OCI-LY7 (cell line): Measurements from ENCODE around the gene SNTB2. TPM values are rescaled to one million over a fixed set of nuclear protein-coding genes. Genes with fewer than 3 reads are reported as not detected.

Experiments
- BruUV-seq: library from RNA; stranded (reverse); fragments of 400-500 nt; replicated peaks from 2 replicates; lab custom pipeline; 2021; lab: Mats Ljungman, UMichigan
- CTCF ChIA-PET: fragments of 300-600 bp; sonication (Branson Sonifier 250); formaldehyde crosslinking; loops from one replicate; lab custom pipeline; 2022; ENCODE audit warnings: antibody characterized with exemption; ENCODE audit not compliant: unreplicated experiment; lab: Charles Lee
- POLR2A ChIA-PET: fragments of 300-600 bp; sonication (Branson Sonifier 250); formaldehyde crosslinking; loops from one replicate; lab custom pipeline; 2022; ENCODE audit warnings: antibody characterized with exemption; lab: Charles Lee
- DNase-seq: peaks from one replicate; pipeline ENCODE4 v3.0.0-alpha.2; 2015; ENCODE audit warnings: low spot score
- H2AFZ ChIP-seq: fragments of 200-600 bp; sonication (generic), shearing (Covaris generic); 2 replicates; pipeline ENCODE4 v1.6.1; 2014; ENCODE audit warnings: mild to moderate bottlenecking, antibody characterized with exemption, low read length, moderate library complexity
- H3K27ac ChIP-seq: fragments of 200-600 bp; sonication (generic); 2 replicates; pipeline ENCODE4 v1.5.1; 2014; ENCODE audit warnings: mixed run types, low read depth, mild to moderate bottlenecking, moderate library complexity, low read length, inconsistent platforms; ENCODE audit not compliant: poor library complexity, severe bottlenecking
- H3K36me3 ChIP-seq: fragments of 200-600 bp; sonication (generic); 2 replicates; pipeline ENCODE4 v1.6.1; 2014; ENCODE audit warnings: mild to moderate bottlenecking, antibody characterized with exemption, low read length, moderate library complexity, mixed read lengths; ENCODE audit not compliant: insufficient read depth
- H3K4me1 ChIP-seq: fragments of 200-600 bp; sonication (generic); 2 replicates; pipeline ENCODE4 v1.5.1; 2014; ENCODE audit warnings: mild to moderate bottlenecking, low read length; ENCODE audit not compliant: insufficient read depth, poor library complexity, severe bottlenecking
- H3K4me2 ChIP-seq: fragments of 200-600 bp; sonication (generic); 2 replicates; pipeline ENCODE4 v1.6.1; 2014; ENCODE audit warnings: mild to moderate bottlenecking, low read length
- H3K4me3 ChIP-seq: fragments of 200-600 bp; sonication (generic); 2 replicates; pipeline ENCODE4 v1.5.1; 2014; ENCODE audit warnings: mild to moderate bottlenecking, low read depth, low read length; ENCODE audit not compliant: poor library complexity, severe bottlenecking
- H3K79me2 ChIP-seq: fragments of 200-600 bp; sonication (generic); 2 replicates; pipeline ENCODE4 v1.6.1; 2016; ENCODE audit warnings: low read depth, mild to moderate bottlenecking, low read length, moderate library complexity, mixed read lengths; ENCODE audit not compliant: insufficient read depth
- H3K9me2 ChIP-seq: fragments of 200-600 bp; sonication (generic); 2 replicates; pipeline ENCODE4 v1.6.1; 2016; ENCODE audit warnings: mild to moderate bottlenecking, low read length, mixed read lengths; ENCODE audit not compliant: insufficient read depth
- H3K9me3 ChIP-seq: fragments of 200-600 bp; sonication (generic); 2 replicates; pipeline ENCODE4 v1.6.1; 2014; ENCODE audit warnings: mild to moderate bottlenecking, mixed run types, low read length, mixed read lengths
- H4K20me1 ChIP-seq: fragments of 200-600 bp; sonication (generic); 2 replicates; pipeline ENCODE4 v1.6.1; 2014; ENCODE audit warnings: mild to moderate bottlenecking, antibody characterized with exemption, low read length, moderate library complexity, mixed read lengths; ENCODE audit not compliant: insufficient read depth
- EZH2phosphoT487 ChIP-seq: fragments of 200-600 bp; sonication (generic); IDR thresholded peaks from 2 replicates; pipeline ENCODE4 v1.6.1; 2018; ENCODE audit warnings: low read depth, borderline replicate concordance, mild to moderate bottlenecking, mixed run types, antibody characterized with exemption, low read length, moderate library complexity, mixed read lengths
- intact Hi-C: fragments of 100-400 bp; cut with micrococcal nuclease; formaldehyde crosslinking; loops from one replicate; pipeline ENCODE4 v1.10.0; 2022; ENCODE audit not compliant: unreplicated experiment
- total RNA-seq, 2 experiments: library from RNA; depleted of rRNA in 1 of 2; stranded (reverse); fragments of >200 nt in 1 of 2; shearing (Covaris generic) in 1 of 2; gene quantifications; 2 replicates each; pipeline ENCODE4 v1.2.3, GENCODE V29; 2014 to 2022
- TF ChIP-seq, protein P1 (sequence below): fragments of 200-600 bp; sonication (generic); conservative IDR thresholded peaks from 2 replicates; pipeline ENCODE4 v1.5.1; 2014; ENCODE audit warnings: mild to moderate bottlenecking, antibody characterized with exemption, low read length, moderate library complexity, mixed read lengths

The SNTB2 gene
- total RNA-seq, 2 experiments from 2014 or later: 21.2 to 34.1 TPM

DNA sequence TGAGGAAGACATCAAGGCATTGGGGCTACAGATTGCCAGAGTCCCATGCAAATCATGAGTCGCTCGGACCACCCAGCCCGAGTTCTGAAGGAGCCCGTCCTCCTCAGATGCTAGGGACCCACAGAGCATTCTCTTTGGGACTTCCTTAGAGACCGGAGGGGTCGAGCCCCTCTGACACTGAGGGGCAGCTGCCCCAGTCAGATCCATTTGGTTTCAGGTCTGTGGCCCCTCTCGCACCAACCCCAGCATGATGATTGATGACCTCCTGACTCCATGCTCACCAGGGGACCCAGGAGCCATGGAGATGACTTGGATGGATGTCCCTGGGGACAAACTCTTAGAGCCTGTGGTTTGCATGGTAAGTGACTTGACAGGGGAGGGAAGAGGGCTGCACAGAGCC, 135.4 kb downstream of the SNTB2 start:
- H3K4me1 ChIP-seq: peaks cover 20% of the 10 kb centered on the region
- peaks cover 47% of the 10 kb centered on the region for H3K79me2 ChIP-seq
- BruUV-seq: no TSS peak
- H3K9me3 ChIP-seq: no peaks in the 10 kb centered on the region
- intact Hi-C loops: no loop called here
- DNase-seq: no peak
- no peaks in the 10 kb centered on the region for H3K9me2 ChIP-seq
- H3K4me2 ChIP-seq: no peak overlapping the region
- no peak overlapping the region for H2AFZ ChIP-seq
- no peak for TF ChIP-seq EZH2phosphoT487
- TF ChIP-seq, protein P1, sequence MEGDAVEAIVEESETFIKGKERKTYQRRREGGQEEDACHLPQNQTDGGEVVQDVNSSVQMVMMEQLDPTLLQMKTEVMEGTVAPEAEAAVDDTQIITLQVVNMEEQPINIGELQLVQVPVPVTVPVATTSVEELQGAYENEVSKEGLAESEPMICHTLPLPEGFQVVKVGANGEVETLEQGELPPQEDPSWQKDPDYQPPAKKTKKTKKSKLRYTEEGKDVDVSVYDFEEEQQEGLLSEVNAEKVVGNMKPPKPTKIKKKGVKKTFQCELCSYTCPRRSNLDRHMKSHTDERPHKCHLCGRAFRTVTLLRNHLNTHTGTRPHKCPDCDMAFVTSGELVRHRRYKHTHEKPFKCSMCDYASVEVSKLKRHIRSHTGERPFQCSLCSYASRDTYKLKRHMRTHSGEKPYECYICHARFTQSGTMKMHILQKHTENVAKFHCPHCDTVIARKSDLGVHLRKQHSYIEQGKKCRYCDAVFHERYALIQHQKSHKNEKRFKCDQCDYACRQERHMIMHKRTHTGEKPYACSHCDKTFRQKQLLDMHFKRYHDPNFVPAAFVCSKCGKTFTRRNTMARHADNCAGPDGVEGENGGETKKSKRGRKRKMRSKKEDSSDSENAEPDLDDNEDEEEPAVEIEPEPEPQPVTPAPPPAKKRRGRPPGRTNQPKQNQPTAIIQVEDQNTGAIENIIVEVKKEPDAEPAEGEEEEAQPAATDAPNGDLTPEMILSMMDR: no peak
- POLR2A ChIA-PET: no interaction called here
- peaks cover 25% of the 10 kb centered on the region for H4K20me1 ChIP-seq
- no peak overlapping the region for H3K4me3 ChIP-seq
- H3K27ac ChIP-seq: no peak overlapping the region
- peaks cover 92% of the 10 kb centered on the region for H3K36me3 ChIP-seq
- CTCF ChIA-PET: no interaction called here

DNA sequence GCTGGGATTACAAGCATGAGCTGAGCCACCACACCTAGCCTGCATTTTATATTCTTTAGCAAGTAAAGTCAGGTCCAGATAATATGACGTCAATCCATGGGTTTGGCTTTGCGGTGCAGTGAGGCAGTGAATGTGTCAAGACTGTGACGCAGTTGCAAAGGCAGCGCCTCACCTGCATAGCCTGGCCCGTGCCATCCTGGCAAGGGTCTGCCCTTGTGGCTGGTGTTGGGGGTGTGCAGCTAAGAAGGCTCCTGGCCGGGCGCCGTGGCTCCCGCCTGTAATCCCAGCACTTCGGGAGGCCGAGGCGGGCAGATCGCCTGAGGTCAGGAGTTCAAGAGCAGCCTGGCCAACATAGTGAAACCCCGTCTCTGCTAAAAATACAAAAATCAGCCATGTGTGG, 136.5 kb downstream of the SNTB2 start:
- H2AFZ ChIP-seq: no peak overlapping the region
- ChIA-PET CTCF (no interaction called here), POLR2A (interaction anchor here (0.6 kb wide), 1 partner anchor 1632 kb away, joined by 5 read pairs; no protein-coding TSS in a partner anchor)
- no peaks in the 10 kb centered on the region for H3K9me3 ChIP-seq
- no peak overlapping the region for H3K27ac ChIP-seq
- TF ChIP-seq, protein P1: no peak
- TF ChIP-seq EZH2phosphoT487: no peak
- intact Hi-C loops: no loop called here
- H3K79me2 ChIP-seq: peaks cover 58% of the 10 kb centered on the region
- no peaks in the 10 kb centered on the region for H3K9me2 ChIP-seq
- no peak for DNase-seq
- no TSS peak for BruUV-seq
- peaks cover 30% of the 10 kb centered on the region for H3K4me1 ChIP-seq
- peaks cover 98% of the 10 kb centered on the region for H3K36me3 ChIP-seq
- no peak overlapping the region for H3K4me2 ChIP-seq
- no peak overlapping the region for H3K4me3 ChIP-seq
- H4K20me1 ChIP-seq: peaks cover 32% of the 10 kb centered on the region

DNA sequence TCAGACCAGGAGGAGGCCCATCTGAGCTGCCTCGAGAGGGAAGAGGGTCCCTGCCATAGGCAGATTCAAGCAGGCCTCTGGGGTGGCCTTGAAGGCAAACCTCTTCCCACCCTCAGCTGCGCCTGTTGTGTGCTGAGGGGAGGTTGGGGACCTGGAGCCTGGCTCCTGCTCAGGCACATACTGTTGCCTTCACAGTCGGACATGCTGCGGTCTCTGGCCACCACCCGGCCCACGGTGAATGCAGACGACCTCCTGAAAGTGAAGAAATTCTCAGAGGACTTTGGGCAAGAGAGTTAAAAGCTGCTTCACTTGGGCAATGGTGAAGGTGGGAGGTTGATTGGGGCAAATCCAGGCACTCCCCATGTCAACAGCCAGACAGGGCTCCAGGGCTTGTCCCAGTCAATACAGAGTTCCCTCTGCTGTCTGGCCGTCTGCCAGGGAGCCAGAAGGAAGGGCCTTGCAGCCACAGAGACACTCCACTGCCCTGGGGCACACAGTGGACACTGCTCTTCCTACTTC, 137.1 kb downstream of the SNTB2 start:
- intact Hi-C loops: no loop called here
- Histone ChIP-seq H2AFZ (no peak overlapping the region), H4K20me1 (peaks cover 38% of the 10 kb centered on the region), H3K27ac (no peak overlapping the region), H3K9me2 (no peaks in the 10 kb centered on the region), H3K4me2 (no peak overlapping the region), H3K4me3 (no peak overlapping the region), H3K79me2 (peaks cover 64% of the 10 kb centered on the region), H3K4me1 (peaks cover 36% of the 10 kb centered on the region), H3K36me3 (peaks cover 98% of the 10 kb centered on the region), H3K9me3 (no peaks in the 10 kb centered on the region)
- TF ChIP-seq EZH2phosphoT487: no peak
- TF ChIP-seq, protein P1: no peak
- no TSS peak for BruUV-seq
- DNase-seq: no peak
- CTCF ChIA-PET: no interaction called here
- POLR2A ChIA-PET: interaction anchor here (0.6 kb wide), 1 partner anchor 66 kb away, joined by 5 read pairs; no protein-coding TSS in a partner anchor
